Sciatic nerve (tissue), 2 donors: Measurements from ENCODE around the gene OR52E2. TPM values are rescaled to one million over a fixed set of nuclear protein-coding genes. Genes with fewer than 3 reads are reported as not detected.

ENCODE experiments used
- ATAC-seq: fragments of 200-7000 bp; cut with Tn5 transposase; one replicate; pipeline ENCODE4 v1.9.1; 2020; ENCODE audit warnings: mild to moderate bottlenecking, moderate library complexity
- DNase-seq: peaks from one replicate; pipeline ENCODE4 v3.0.0-alpha.2; 2020; ENCODE audit warnings: low spot score
- intact Hi-C: fragments of 100-400 bp; cut with DNase I; formaldehyde crosslinking; loops from one replicate; pipeline ENCODE4 v1.14.2; 2022
- total RNA-seq: library from RNA; stranded (reverse); fragmentation: NEBNext Ultra II Directional; extraction: Animal tissue kit (Norgen Biotek cat#: 25700); gene quantifications from one replicate; pipeline ENCODE4 v1.2.1, GENCODE V29; 2021
- donor health status: DM: no; HTN: no; CAD: no.
- donor health status: DM: no; HTN: no; CAD: no.

OR52E2 gene
- total RNA-seq, 1 donor from 2014 or later: not detected

- ATAC-seq (no peak), DNase-seq (no peak)
- intact Hi-C loops: no loop called here
Measured at GRCh38 chr11:5037926-5038325, 21.5 kb downstream of the OR52E2 start.

- intact Hi-C loops: no loop called here
- DNase-seq (no peak), ATAC-seq (no peak)
Measured at GRCh38 chr11:5036669-5037068, 22.8 kb downstream of the OR52E2 start.

- DNase-seq (no peak), ATAC-seq (no peak)
- intact Hi-C loops: no loop called here
Measured at GRCh38 chr11:5021996-5022395, 37.4 kb downstream of the OR52E2 start.

GRCh38 chr11:5013012-5013411 lies 46.4 kb downstream of the OR52E2 start:
- DNase-seq (no peak), ATAC-seq (no peak)
- intact Hi-C loops: no loop called here

GRCh38 chr11:5011254-5011653 lies 48.2 kb downstream of the OR52E2 start:
- intact Hi-C loops: no loop called here
- no peak for DNase-seq
- no peak for ATAC-seq

Other genes starting within 250 kb of the OR52E2 start
- not detected for gene OR51F2, start 238.3 kb downstream of the OR52E2 start, total RNA-seq
- not detected for gene OR51S1, start 210.4 kb downstream of the OR52E2 start, total RNA-seq
- not detected for gene OR51T1, start 177.7 kb downstream of the OR52E2 start, total RNA-seq
- not detected for gene OR51A7, start 155.8 kb downstream of the OR52E2 start, total RNA-seq
- not detected for gene OR51G2, start 140.3 kb downstream of the OR52E2 start, total RNA-seq
- not detected for gene OR51G1, start 135.3 kb downstream of the OR52E2 start, total RNA-seq
- gene OR51A4, start 112.0 kb downstream of the OR52E2 start, total RNA-seq: not detected
- not detected for gene OR51A2, start 103.9 kb downstream of the OR52E2 start, total RNA-seq
- not detected for gene OR51L1, start 64.8 kb downstream of the OR52E2 start, total RNA-seq
- not detected for gene OR52J3, start 13.1 kb downstream of the OR52E2 start, total RNA-seq
- not detected for gene OR52E1, start 9.9 kb upstream of the OR52E2 start, total RNA-seq
- gene OR52A5, start 78.7 kb upstream of the OR52E2 start, total RNA-seq: not detected
- not detected for gene OR52A1, start 95.1 kb upstream of the OR52E2 start, total RNA-seq
- gene OR51V1, start 141.1 kb upstream of the OR52E2 start, total RNA-seq: not detected
- gene HBB, start 167.4 kb upstream of the OR52E2 start, total RNA-seq: 16,523 TPM
- 38.4 TPM for gene HBD, start 174.9 kb upstream of the OR52E2 start, total RNA-seq
- 5.3 TPM for gene HBG1, start 190.2 kb upstream of the OR52E2 start, total RNA-seq
- 6.1 TPM for gene HBG2, start 195.2 kb upstream of the OR52E2 start, total RNA-seq
- gene HBE1, start 210.3 kb upstream of the OR52E2 start, total RNA-seq: not detected
- 0.40 TPM for gene OR51B4, start 242.3 kb upstream of the OR52E2 start, total RNA-seq